DND-41 (cell line): ENCODE measurements around the gene PIP4K2A.

ENCODE experiments used
- EZH2 ChIP-seq: IDR thresholded peaks from 3 replicates; pipeline ENCODE4 v1.6.1; 2012; ENCODE audit warnings: borderline replicate concordance, low read depth, mild to moderate bottlenecking, moderate library complexity, low read length, inconsistent platforms; ENCODE audit not compliant: severe bottlenecking
- TF ChIP-seq, protein P1 (sequence below): IDR thresholded peaks from 2 replicates; pipeline ENCODE4 v1.5.1; 2012; ENCODE audit warnings: borderline replicate concordance, low read length, moderate library complexity, mild to moderate bottlenecking; ENCODE audit not compliant: poor library complexity, severe bottlenecking; ENCODE audit errors: extremely low read depth

DNA sequence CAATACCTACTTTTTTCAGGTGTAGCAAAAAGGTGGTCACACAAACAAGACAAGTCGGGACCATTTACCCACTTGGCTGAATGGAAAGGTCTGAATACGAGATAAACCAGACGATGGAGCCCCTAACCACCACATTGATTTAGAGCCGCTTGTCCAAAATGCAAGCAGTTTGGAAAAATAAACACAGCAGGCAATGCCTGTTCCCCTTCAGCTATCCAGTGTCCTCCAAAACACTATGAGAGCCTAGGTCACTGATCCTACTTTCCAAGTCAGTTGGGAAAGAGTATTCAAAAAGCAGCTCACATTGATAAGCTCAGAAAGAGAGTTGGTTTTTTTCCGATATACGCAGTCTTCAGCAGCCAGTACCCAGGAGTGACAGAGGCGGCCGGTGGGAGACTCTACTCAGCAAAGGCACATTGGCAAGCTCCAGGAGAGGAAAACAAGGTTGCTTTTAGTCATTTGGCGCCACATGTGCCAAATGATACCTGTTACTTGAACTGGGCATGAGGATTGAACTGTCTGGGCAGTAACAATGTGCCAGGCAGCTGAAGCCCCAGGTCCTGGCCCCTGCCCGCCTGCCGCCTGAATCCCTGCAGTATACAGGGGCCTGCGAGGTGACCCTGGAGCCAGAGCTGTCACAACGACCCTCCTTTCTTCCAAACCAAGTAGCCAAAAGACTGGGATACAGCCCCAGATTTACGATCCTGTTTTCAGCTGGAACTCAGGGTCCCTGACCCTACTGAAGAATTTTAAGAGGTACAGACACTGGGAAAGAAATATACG, 109.8 kb downstream of the PIP4K2A start:
- TF ChIP-seq, protein P1, sequence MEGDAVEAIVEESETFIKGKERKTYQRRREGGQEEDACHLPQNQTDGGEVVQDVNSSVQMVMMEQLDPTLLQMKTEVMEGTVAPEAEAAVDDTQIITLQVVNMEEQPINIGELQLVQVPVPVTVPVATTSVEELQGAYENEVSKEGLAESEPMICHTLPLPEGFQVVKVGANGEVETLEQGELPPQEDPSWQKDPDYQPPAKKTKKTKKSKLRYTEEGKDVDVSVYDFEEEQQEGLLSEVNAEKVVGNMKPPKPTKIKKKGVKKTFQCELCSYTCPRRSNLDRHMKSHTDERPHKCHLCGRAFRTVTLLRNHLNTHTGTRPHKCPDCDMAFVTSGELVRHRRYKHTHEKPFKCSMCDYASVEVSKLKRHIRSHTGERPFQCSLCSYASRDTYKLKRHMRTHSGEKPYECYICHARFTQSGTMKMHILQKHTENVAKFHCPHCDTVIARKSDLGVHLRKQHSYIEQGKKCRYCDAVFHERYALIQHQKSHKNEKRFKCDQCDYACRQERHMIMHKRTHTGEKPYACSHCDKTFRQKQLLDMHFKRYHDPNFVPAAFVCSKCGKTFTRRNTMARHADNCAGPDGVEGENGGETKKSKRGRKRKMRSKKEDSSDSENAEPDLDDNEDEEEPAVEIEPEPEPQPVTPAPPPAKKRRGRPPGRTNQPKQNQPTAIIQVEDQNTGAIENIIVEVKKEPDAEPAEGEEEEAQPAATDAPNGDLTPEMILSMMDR: no peak
- no peak for TF ChIP-seq EZH2
